Osteoblast (primary cell): Measurements from ENCODE around the gene CASP10. TPM values are rescaled to one million over a fixed set of nuclear protein-coding genes. Genes with fewer than 3 reads are reported as not detected.

Source experiments
- DNase-seq: peaks from one replicate; pipeline ENCODE4 v3.0.0; 2011; ENCODE audit warnings: low spot score, mixed read lengths; ENCODE audit not compliant: insufficient read length; ENCODE audit errors: missing footprints
- H2AFZ ChIP-seq: 2 replicates; pipeline ENCODE4 v1.6.0; 2011; ENCODE audit warnings: mild to moderate bottlenecking, low read length
- H3K27ac ChIP-seq: 2 replicates; pipeline ENCODE4 v1.5.1; 2011; ENCODE audit warnings: mild to moderate bottlenecking, low read depth, low read length, moderate library complexity
- H3K27me3 ChIP-seq: 2 replicates; pipeline ENCODE4 v1.6.0; 2012; ENCODE audit warnings: mild to moderate bottlenecking, control low read depth, inconsistent platforms, low read length, moderate library complexity; ENCODE audit not compliant: insufficient read depth
- H3K36me3 ChIP-seq: 2 replicates; pipeline ENCODE4 v1.5.1; 2011; ENCODE audit warnings: mild to moderate bottlenecking, low read length, control low read depth, moderate library complexity; ENCODE audit not compliant: insufficient read depth
- H3K4me1 ChIP-seq: 2 replicates; pipeline ENCODE4 v1.5.1; 2011; ENCODE audit warnings: mild to moderate bottlenecking, low read length, control low read depth, moderate library complexity; ENCODE audit not compliant: insufficient read depth
- H3K4me2 ChIP-seq: 2 replicates; pipeline ENCODE4 v1.6.0; 2011; ENCODE audit warnings: mild to moderate bottlenecking, low read length; ENCODE audit not compliant: insufficient read depth
- H3K4me3 ChIP-seq: fragments of 200-600 bp; sonication (generic); 3 replicates; pipeline ENCODE4 v1.5.1; 2012; ENCODE audit warnings: mild to moderate bottlenecking, low read length, inconsistent platforms; ENCODE audit not compliant: insufficient read depth
- H3K79me2 ChIP-seq: 2 replicates; pipeline ENCODE4 v1.6.0; 2012; ENCODE audit warnings: mild to moderate bottlenecking, low read length, control low read depth, inconsistent platforms; ENCODE audit not compliant: insufficient read depth
- H3K9me3 ChIP-seq: 2 replicates; pipeline ENCODE4 v1.5.1; 2011; ENCODE audit warnings: low read depth, low read length, control low read depth
- H4K20me1 ChIP-seq: 2 replicates; pipeline ENCODE4 v1.6.0; 2012; ENCODE audit warnings: mild to moderate bottlenecking, low read length, control low read depth; ENCODE audit not compliant: insufficient read depth
- CTCF ChIP-seq: IDR thresholded peaks from 2 replicates; pipeline ENCODE4 v1.5.1; 2011; ENCODE audit warnings: mild to moderate bottlenecking, low read depth, low read length, moderate library complexity; ENCODE audit errors: extremely low read depth
- total RNA-seq: library from RNA; depleted of rRNA; stranded (reverse); fragments of >200 nt; gene quantifications from 2 replicates; pipeline ENCODE4 v1.2.3, GENCODE V29; 2012

CASP10 gene
- total RNA-seq, 1 donor = 3.3 TPM

GRCh38 chr2:201242571-201243277 is 59.8 kb downstream of the CASP10 start:
- Histone ChIP-seq H3K79me2 (no peaks in the 10 kb centered on the region), H3K27ac (no peak overlapping the region), H3K4me2 (no peak overlapping the region), H3K27me3 (no peaks in the 10 kb centered on the region), H3K4me3 (no peak overlapping the region), H3K9me3 (no peaks in the 10 kb centered on the region), H3K36me3 (no peaks in the 10 kb centered on the region), H4K20me1 (no peaks in the 10 kb centered on the region), H2AFZ (no peak overlapping the region), H3K4me1 (peaks cover 9% of the 10 kb centered on the region)
- no peak for DNase-seq
- TF ChIP-seq CTCF = no peak

- no peak for TF ChIP-seq CTCF
- no peak overlapping the region for H3K4me3 ChIP-seq
- DNase-seq = no peak
- H3K9me3 ChIP-seq = no peaks in the 10 kb centered on the region
- H3K36me3 ChIP-seq = no peaks in the 10 kb centered on the region
- no peak overlapping the region for H3K4me2 ChIP-seq
- H3K27ac ChIP-seq = no peak overlapping the region
- H3K4me1 ChIP-seq = peaks cover 2% of the 10 kb centered on the region
- H3K79me2 ChIP-seq = no peaks in the 10 kb centered on the region
- no peaks in the 10 kb centered on the region for H3K27me3 ChIP-seq
- no peak overlapping the region for H2AFZ ChIP-seq
- H4K20me1 ChIP-seq = no peaks in the 10 kb centered on the region
Observed at GRCh38 chr2:201244829-201245228, 61.9 kb downstream of the CASP10 start.

GRCh38 chr2:201246280-201246679 is 63.3 kb downstream of the CASP10 start:
- Histone ChIP-seq H3K4me3 (no peak overlapping the region), H3K9me3 (no peaks in the 10 kb centered on the region), H4K20me1 (no peaks in the 10 kb centered on the region), H3K27ac (no peak overlapping the region), H3K4me2 (no peak overlapping the region), H3K27me3 (no peaks in the 10 kb centered on the region), H3K36me3 (no peaks in the 10 kb centered on the region), H3K4me1 (no peaks in the 10 kb centered on the region), H3K79me2 (no peaks in the 10 kb centered on the region), H2AFZ (peak overlapping the region; percentile 46)
- DNase-seq = no peak
- no peak for TF ChIP-seq CTCF

GRCh38 chr2:201248288-201248844 is 65.4 kb downstream of the CASP10 start:
- Histone ChIP-seq H3K36me3 (no peaks in the 10 kb centered on the region), H3K4me3 (no peak overlapping the region), H3K9me3 (no peaks in the 10 kb centered on the region), H4K20me1 (no peaks in the 10 kb centered on the region), H3K4me1 (no peaks in the 10 kb centered on the region), H3K79me2 (no peaks in the 10 kb centered on the region), H3K4me2 (no peak overlapping the region), H3K27ac (no peak overlapping the region), H3K27me3 (no peaks in the 10 kb centered on the region), H2AFZ (no peak overlapping the region)
- DNase-seq = no peak
- TF ChIP-seq CTCF = no peak
